VCaP (cell line): ENCODE measurements around the gene KPNA6.

Source experiments
- H3K27ac ChIP-seq: fragments of 450-650 bp; 2 replicates; pipeline ENCODE4 v1.5.1; 2017
- TF ChIP-seq, protein P1 (sequence below): fragments of 450-650 bp; conservative IDR thresholded peaks from 2 replicates; pipeline ENCODE4 v1.5.1; 2017; ENCODE audit warnings: mild to moderate bottlenecking, moderate library complexity

The KPNA6 gene

GRCh38 chr1:32187850-32188249 is 80.0 kb downstream of the KPNA6 start:
- H3K27ac ChIP-seq = no peak overlapping the region
- TF ChIP-seq, protein P1, sequence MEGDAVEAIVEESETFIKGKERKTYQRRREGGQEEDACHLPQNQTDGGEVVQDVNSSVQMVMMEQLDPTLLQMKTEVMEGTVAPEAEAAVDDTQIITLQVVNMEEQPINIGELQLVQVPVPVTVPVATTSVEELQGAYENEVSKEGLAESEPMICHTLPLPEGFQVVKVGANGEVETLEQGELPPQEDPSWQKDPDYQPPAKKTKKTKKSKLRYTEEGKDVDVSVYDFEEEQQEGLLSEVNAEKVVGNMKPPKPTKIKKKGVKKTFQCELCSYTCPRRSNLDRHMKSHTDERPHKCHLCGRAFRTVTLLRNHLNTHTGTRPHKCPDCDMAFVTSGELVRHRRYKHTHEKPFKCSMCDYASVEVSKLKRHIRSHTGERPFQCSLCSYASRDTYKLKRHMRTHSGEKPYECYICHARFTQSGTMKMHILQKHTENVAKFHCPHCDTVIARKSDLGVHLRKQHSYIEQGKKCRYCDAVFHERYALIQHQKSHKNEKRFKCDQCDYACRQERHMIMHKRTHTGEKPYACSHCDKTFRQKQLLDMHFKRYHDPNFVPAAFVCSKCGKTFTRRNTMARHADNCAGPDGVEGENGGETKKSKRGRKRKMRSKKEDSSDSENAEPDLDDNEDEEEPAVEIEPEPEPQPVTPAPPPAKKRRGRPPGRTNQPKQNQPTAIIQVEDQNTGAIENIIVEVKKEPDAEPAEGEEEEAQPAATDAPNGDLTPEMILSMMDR = no peak

DNA sequence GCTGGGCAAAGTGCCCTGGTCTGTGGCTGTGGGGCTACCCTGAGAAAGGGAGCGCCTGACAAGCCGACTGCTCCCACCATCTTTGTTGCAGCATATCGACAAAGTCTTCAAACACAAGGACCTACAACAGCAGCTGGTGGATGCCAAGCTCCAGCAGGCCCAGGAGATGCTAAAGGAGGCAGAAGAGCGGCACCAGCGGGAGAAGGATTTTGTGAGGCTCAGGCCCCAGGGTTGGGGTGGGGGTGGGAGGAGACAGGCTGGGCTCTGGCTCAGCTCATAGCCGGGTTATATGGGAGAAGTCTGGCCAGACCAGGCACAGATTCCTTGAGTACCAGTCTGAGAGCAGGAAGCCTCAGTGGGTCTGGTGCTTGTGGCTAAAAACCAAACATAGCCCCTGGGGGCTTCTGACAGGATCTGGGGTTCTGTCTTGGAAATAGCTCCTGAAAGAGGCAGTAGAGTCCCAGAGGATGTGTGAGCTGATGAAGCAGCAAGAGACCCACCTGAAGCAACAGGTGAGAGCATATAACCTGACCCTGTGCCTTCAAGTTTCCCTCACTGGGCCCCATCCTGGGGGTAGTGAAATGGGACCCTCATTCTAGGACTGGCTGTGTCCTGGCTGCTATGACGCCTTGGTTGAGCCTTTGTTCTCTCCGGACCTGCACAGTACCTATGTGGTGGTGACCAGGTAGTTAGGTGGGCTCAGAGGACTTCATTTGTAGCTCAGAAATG is 84.5 kb downstream of the KPNA6 start:
- H3K27ac ChIP-seq = no peak overlapping the region
- TF ChIP-seq, protein P1 = no peak

DNA sequence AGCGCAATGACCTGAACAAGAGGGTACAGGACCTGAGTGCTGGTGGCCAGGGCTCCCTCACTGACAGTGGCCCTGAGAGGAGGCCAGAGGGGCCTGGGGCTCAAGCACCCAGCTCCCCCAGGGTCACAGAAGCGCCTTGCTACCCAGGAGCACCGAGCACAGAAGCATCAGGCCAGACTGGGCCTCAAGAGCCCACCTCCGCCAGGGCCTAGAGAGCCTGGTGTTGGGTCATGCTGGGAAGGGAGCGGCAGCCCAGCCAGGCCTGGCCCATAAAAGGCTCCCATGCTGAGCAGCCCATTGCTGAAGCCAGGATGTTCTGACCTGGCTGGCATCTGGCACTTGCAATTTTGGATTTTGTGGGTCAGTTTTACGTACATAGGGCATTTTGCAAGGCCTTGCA is 87.1 kb downstream of the KPNA6 start:
- TF ChIP-seq, protein P1 = no peak
- H3K27ac ChIP-seq = no peak overlapping the region

GRCh38 chr1:32195531-32195930 is 87.7 kb downstream of the KPNA6 start:
- no peak overlapping the region for H3K27ac ChIP-seq
- TF ChIP-seq, protein P1 = no peak

DNA sequence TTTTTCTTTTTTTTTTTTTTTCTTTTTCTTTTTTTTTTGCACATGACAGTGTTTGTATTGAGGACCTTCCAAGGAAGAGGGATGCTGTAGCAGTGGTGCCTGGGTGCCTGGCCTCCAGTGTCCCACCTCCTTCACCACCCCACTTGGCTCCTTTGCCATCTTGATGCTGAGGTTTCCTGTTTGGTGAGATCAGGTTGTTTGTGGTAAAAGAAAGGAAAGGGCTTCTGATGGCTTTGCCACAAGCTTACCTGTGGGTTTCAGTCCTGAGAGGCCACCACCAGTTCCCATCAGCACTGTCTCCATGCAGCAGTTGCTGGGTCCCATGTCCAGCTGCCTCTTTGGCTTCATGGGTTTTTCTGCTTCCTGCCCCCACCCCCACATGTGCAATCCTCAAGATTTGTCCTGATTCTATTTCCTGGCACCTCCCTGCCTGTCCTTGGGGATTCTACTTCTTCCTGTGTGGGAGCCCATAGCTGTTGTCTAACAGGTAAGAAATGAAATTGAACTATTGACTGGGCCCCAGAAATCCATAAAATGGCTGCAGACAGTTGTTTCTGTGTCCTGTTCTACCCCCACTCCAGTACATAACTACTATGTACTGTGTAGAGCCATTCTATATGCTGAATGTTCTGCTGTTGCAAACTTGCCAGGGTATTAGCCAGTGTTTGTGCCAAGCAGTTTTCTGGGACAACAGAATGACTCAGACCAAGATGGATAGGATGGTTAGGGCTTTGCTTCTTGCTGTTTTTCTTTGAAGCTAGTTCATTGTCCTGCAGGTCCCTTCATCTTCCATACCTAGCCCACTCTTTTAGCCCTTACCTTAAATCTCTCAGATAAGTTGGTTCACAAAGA is 88.3 kb downstream of the KPNA6 start:
- TF ChIP-seq, protein P1 = no peak

GRCh38 chr1:32197074-32197473 is 89.2 kb downstream of the KPNA6 start:
- H3K27ac ChIP-seq = no peak overlapping the region

More for the DNA sequence above, 88.3 kb downstream of the KPNA6 start:
- no peak overlapping the region for H3K27ac ChIP-seq

DNA sequence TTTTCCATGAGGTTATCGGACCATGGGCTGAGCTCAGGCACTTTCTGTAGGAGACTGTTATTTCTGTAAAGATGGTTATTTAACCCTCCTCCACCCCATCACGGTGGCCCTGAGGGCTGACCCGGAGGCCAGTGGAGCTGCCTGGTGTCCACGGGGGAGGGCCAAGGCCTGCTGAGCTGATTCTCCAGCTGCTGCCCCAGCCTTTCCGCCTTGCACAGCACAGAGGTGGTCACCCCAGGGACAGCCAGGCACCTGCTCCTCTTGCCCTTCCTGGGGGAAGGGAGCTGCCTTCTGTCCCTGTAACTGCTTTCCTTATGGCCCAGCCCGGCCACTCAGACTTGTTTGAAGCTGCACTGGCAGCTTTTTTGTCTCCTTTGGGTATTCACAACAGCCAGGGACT is 90.0 kb downstream of the KPNA6 start:
- H3K27ac ChIP-seq = no peak overlapping the region
- TF ChIP-seq, protein P1 = no peak

More at GRCh38 chr1:32197074-32197473, 89.2 kb downstream of the KPNA6 start:
- TF ChIP-seq, protein P1 = no peak
